ENCODE results near the gene XYLT1.

- no peak for TF ChIP-seq CTCF (IDR thresholded peaks at IDR 0.05)
- no peak for TF ChIP-seq POLR2A (IDR thresholded peaks at IDR 0.05)
Measured at GRCh38 chr16:17359788-17360390, 110.9 kb downstream of the XYLT1 start.

Data from esophagus squamous epithelium (tissue), 4 donors.